Astrocyte (in vitro differentiated cells and primary cell): Measurements from ENCODE around the gene BDH2.

Source experiments
- CTCF ChIP-seq: IDR thresholded peaks from 2 replicates; pipeline ENCODE4 v1.5.1; 2011; ENCODE audit warnings: low read depth, mild to moderate bottlenecking, inconsistent platforms, low read length, moderate library complexity; ENCODE audit not compliant: insufficient read depth
- EZH2 ChIP-seq: IDR thresholded peaks from 2 replicates; pipeline ENCODE4 v1.6.1; 2012; ENCODE audit warnings: mild to moderate bottlenecking, low read length, inconsistent platforms; ENCODE audit not compliant: insufficient read depth

DNA sequence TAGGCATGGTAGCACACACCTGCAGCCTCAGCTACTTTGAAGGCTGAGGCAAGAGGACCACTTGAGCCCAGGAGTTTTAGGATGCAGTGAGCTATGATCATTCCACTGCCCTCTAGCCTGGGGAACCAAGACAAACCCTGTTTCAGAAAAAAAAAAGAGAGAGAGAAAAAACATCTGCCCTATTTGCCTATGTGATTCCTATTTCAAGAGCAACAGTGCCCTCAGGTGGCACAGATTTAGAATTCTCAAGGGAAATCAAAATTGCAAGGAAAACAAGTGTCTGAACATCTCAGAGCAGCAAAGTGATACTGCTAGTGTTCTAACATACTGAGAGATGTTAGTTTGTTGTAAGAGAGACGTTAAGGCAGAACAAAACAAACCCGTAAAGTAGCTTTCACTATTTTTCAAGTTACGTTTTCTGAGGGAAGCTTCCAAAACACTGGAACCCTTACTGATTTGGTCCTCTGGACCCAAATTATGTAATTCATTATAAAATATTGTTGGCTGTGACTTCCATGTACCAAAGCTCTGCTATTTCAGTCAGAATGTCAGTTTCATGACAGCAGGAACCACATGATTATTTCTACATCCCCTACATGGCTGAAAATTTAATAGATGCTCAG, 7.9 kb downstream of the BDH2 start:
- TF ChIP-seq CTCF = peak; percentile 62
- no peak for TF ChIP-seq EZH2
